HG03280 (cell line): ENCODE data around the gene CCL19.

Source experiments
- ATAC-seq: cut with Tn5 transposase; IDR thresholded peaks from one replicate; pipeline ENCODE4 v1.9.1; 2021; ENCODE audit warnings: mild to moderate bottlenecking, moderate library complexity; ENCODE audit not compliant: unreplicated experiment

The CCL19 gene

GRCh38 chr9:34701023-34701768 lies 10.1 kb upstream of the CCL19 start:
- peak; percentile 61 for ATAC-seq

- no peak for ATAC-seq
These were observed 3.7 kb upstream of the CCL19 start for GRCh38 chr9:34694811-34695210.

DNA sequence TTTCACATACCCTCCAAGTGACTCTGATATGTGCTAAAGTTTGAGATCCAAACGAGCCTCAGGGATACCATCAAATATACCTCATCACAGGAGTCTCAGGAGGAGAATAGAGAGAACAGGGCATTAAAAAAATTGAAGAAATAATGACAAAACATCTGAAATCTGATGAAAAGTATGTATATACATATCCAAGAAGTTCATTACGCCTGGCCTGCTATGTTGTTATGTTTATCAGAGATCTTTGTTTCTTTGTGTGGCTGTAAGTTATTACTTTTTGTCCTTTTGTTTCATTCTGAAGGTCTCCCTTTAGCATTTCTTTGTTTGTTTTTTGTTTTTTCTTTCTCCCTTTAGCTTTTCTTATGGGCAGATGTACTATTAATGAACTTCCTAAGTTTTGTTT lies 2.5 kb upstream of the CCL19 start:
- no peak for ATAC-seq

- ATAC-seq, result no peak
These were observed 850 bp upstream of the CCL19 start for GRCh38 chr9:34691936-34692315.

- no peak for ATAC-seq
These were observed 1.6 kb downstream of the CCL19 start for GRCh38 chr9:34689512-34689911.

DNA sequence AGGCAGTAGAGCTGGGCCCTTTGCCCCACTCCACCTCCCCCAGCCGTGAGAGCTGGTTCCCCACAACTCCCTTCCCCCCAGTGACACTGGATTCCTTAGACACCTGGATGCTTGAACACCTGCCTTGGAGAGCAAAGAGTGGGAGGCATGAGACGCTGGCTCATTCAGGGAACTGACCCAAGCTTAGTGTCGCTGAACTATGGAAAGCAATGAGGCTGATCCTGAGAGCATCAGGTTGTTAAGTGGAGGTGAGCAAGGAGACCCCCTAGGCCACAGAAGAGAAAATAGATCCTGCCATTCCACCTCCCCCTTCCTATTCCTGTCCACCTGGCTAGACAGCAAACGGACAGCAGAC lies 2.0 kb downstream of the CCL19 start:
- ATAC-seq, result no peak

GRCh38 chr9:34688329-34689115 lies 2.6 kb downstream of the CCL19 start:
- no peak for ATAC-seq

GRCh38 chr9:34687276-34688030 lies 3.6 kb downstream of the CCL19 start:
- no peak for ATAC-seq

- ATAC-seq, result no peak
These were observed 4.3 kb downstream of the CCL19 start for GRCh38 chr9:34686732-34687131.

GRCh38 chr9:34686231-34686630 lies 4.8 kb downstream of the CCL19 start:
- ATAC-seq, result no peak

- ATAC-seq, result no peak
These were observed 5.5 kb downstream of the CCL19 start for GRCh38 chr9:34685591-34685990.

DNA sequence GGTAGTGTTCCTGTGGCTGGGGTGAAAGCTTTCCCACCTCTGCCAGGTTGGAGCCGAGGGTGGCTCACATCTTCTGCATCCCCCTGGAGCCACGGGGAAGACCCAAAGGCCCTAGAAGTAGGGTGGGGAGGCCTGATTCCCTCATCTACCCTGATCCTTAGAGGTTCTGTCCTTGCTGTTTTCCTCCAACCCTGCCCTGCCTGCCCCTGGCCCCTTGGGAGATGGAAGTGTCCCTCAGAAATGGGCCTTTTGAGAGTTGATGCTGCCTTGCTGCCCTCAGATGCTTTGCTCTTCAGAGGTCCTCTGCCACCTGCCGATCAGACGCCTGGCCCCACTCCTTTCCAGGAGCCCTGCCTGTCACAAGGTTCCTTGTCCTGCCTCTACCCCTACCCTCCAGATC lies 6.3 kb downstream of the CCL19 start:
- no peak for ATAC-seq

GRCh38 chr9:34684145-34684544 lies 6.9 kb downstream of the CCL19 start:
- ATAC-seq, result no peak

- no peak for ATAC-seq
These were observed 15.2 kb downstream of the CCL19 start for GRCh38 chr9:34675869-34676268.

DNA sequence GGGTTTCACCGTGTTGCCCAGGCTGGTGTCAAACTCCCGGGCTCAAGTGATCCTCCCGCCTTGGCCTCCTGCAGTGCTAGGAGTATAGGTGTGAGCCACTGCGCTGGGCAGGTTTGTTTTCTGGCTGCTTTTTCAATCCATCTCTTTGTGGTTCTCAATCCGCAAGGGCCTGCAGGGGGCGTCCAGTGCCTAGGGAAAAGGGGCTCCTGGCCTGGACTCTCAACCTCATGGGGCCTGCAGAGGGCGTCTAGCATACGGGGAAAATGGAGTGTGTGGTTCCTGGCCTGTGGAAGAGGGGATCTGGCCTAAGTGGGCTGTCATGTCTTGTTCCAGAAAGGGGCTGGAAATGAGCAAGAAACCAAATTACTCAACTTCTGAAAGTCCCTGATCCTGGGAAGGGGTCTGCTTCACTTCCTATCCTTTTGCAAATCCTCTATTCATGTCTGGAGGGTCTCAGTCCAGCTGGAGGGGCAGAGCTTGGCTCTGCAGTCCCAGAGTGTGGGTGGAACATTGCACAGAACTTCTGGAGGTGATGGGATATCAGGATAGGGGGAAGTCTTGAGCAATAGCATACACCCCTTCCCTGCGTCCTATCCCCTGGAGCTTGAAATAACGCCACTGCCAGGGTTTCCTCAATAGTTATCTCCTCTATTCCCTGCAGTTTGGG lies 15.9 kb downstream of the CCL19 start:
- no peak for ATAC-seq

DNA sequence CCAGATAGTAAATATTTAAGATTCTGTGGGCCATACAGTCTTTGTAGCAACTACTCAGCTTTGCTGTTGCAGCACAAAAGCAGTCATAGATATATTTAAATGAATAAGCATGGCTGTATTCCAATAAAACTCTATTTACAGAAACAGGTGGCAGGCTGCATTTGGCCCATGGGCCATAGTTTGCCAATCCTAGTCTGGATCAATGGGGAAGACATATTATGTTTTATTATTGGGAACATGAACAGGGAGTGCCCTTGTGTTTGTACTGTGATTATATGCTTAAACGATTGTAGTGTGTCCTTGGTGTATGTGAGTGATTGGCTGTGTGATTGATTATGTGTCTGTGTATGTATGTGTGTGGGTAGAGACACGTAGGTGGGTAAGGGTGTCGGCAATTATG lies 16.6 kb downstream of the CCL19 start:
- no peak for ATAC-seq

DNA sequence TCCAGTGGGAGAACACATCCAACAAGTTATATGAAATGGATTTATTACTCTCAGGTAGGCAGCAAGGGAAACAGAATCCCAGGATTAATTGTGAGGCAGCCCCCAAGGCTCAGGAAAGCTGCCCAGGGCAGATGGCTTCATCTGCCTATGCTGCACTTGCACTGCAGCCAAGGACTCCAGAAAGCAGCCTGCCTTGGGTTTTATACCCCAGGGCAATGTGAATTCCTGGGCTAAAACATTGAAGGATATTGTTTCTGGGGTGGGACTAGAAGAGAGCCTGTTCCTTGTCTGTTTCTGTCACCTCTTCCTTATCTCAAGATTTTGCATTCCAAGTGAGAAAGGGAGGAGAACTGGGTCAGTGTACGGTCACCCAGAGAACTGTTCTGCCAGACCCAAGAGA lies 19.8 kb downstream of the CCL19 start:
- ATAC-seq, result no peak

DNA sequence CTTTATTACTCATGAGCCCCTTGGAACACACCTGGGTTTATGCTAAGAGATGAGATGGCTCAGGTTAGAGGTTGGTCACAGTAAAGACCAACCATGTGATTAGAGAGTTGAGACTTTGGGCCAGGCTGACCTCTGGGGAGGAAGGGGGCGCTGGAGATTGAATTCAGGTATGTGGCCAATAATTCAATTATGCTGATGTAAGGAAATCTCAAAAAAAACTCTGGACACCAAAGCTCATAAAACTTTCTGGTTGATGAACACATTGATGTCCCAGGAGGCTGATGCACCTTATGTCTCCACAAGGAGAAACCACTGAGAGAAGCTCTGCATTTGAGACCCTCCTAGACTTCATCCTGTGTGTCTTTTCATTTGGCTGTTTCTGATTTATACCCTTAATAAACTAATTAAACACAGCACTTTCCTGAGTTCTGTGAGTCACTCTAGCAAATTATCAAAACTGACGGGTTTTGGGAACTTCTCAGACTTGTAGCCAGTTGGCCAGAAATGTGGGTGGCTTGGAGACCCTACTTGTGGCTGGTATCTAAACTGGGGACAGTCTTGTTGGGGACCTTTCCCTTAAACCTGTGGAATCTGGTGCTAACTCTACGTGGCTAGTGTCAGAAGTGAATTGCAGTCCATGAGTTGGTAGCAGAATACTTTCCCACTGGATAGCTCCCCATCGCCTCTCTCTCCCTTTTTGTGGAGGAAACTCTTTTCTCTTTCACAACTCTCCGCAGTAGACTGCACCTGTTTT lies 21.1 kb downstream of the CCL19 start:
- no peak for ATAC-seq

GRCh38 chr9:34665381-34666250 lies 25.5 kb downstream of the CCL19 start:
- peak; percentile 78 for ATAC-seq

DNA sequence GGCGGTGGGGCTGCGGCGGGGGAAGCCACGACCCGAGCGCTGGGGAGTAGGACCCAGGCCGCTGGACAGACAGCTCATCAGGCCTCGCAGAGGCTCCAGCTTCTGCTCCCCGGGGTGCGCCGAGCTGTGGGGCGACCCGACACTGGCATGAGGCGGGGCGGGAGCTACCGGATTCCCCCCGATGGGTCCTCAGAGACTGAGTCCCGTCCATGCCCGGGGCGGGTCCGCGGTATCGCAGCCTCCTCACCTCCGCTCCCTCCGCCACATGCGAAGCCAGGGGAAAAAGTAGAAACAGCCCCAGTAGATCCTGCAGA lies 26.1 kb downstream of the CCL19 start:
- ATAC-seq, result peak; percentile 25
